GM19239 (cell line): ENCODE data around the gene TEX48.

Experiments
- DNase-seq: peaks from one replicate; pipeline ENCODE4 v3.0.0; 2011; ENCODE audit warnings: low spot score; ENCODE audit not compliant: insufficient read length
- FAIRE-seq: peaks from 2 replicates; lab custom pipeline; 2011; peaks lifted over from hg19 to GRCh38; lab: Jason Lieb, UNC

Gene TEX48

GRCh38 chr9:114694719-114695269, 12.8 kb upstream of the TEX48 start:
- no peak for DNase-seq
- FAIRE-seq: peak; percentile 92

GRCh38 chr9:114694146-114694545, 12.2 kb upstream of the TEX48 start:
- no peak for FAIRE-seq

GRCh38 chr9:114693248-114693855, 11.4 kb upstream of the TEX48 start:
- FAIRE-seq: no peak

More at GRCh38 chr9:114694146-114694545, 12.2 kb upstream of the TEX48 start:
- no peak for DNase-seq

DNA sequence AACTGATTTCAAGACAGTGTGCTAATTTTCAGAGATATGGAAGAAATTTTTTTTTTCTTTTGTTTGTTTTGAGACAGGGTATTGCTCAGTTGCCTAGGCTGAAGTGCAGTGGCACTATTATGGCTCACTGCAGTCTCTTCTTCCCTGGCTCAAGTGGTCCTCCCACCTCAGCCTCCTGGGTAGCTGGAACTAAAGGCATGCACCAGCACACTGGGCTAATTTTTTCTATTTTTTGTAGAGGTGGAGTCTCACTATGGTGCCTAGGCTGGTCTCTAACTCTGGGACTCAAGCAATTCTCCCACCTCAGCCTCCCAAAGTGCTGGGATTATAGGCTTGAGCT, 9.9 kb upstream of the TEX48 start:
- FAIRE-seq (no peak), DNase-seq (no peak)

More at GRCh38 chr9:114693248-114693855, 11.4 kb upstream of the TEX48 start:
- no peak for DNase-seq

DNA sequence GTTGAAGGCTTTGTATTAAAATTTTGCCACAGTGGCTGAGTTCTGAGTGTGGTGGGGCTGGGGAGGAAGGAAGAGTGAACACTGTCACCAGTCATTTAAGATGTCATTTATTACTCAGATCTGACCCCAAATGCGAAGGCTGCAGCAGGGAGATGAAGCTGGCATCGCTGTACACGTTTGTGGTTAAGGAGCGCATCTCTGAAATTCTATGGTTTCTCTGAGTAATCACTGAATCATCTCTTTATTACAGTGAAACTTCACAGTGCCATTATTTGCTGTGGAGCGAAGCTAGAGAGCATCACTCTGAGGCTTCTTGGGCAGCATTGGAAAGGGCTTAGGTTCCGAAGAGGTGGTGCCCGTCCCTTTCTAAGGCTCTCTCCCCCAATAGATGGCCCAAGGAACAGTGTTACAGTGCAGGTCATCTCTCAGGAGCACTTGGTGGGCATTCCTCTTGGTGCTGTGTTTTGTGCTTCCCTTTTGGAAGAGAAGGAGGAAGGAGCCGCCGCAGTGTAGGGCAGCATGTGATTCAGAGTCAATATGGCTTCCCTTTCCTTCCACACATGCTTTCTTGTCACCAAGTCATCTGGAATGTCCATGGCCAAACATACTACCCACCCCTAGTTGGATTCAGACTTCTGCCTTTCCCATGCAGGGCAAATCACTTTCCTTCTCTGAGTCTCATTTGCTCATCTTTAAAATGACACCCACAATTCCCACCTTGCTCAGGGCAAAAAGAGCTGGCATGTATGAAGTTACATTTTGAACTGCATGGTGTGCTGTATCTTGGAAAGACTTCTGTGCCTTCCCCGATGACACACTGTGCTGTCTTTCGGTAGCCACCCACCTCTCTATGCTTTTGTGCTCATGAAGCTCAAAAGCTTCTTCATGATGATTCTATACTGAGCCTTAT, 9.3 kb upstream of the TEX48 start:
- DNase-seq (no peak), FAIRE-seq (no peak)

GRCh38 chr9:114690308-114690707, 8.3 kb upstream of the TEX48 start:
- DNase-seq (no peak), FAIRE-seq (no peak)

- DNase-seq (no peak), FAIRE-seq (no peak)
Observed at GRCh38 chr9:114689813-114690212, 7.8 kb upstream of the TEX48 start.

DNA sequence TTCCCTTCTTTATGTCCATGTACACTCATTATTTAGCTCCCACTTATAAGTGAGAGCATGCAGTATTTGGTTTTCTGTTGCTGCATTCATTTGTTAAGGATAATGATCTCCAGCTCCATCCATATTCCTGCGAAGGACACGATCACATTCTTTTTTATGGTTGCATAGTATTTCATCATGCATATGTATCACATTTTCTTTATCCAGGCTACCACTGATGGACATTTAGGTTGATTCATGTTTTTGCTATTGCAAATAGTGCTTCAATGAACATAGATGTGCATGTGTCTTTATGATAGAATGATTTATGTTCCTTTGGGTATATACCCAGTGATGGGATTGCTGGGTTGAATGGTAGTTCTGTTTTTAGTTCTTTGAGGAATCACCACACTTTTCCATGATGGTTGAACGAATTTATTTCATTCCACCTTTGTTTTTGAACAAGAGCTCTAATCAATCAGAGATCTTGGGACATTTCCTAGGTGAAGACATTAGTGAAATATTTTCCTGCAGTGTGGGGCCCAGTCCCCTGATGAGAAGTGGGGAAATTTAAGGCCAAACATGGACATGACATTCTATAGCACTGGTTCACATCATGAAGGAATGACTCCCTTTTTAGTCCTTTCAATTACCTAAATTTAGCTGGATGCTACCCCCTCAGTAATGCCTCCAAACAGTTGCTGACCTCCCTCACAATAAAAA, 7.1 kb upstream of the TEX48 start:
- FAIRE-seq (no peak), DNase-seq (no peak)

GRCh38 chr9:114688379-114688778, 6.4 kb upstream of the TEX48 start:
- FAIRE-seq (no peak), DNase-seq (no peak)

DNA sequence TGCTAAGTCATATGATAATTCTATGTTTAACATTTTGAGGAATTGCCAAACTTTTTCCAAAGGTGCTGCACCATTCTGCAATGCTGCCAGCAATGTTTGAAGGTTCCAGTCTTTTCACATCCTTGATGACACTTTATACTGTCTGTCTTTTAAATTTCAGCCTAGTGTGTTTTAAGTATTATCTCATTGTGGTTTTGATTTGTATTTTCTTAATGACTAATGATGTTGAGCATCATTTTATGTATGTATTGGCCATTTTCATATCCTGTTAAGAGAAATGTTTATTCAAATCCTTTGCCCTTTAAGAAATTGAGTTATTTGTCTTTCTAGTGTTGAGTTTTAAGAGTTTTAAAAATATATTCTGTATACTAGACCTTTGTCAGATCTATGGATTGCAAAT, 5.0 kb upstream of the TEX48 start:
- no peak for DNase-seq
- FAIRE-seq: no peak

DNA sequence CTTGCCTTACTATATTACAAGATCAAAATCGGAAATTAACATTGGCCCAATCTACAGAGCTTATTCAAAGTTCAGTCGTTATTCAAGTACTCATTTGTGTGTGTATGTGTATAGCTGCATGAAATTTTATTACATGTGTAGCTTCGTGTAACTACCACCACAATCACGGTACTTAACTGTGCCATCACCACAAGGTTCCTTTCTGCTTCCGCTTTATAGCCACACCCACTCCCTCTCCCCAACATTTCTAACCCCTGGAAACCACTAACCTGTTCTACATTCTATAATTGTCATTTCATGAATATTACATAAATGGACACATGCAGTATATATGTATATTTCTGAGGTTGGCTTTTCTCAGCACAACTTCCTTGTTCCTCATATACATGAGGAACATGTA, 4.0 kb upstream of the TEX48 start:
- DNase-seq (no peak), FAIRE-seq (no peak)

GRCh38 chr9:114684036-114684435, 2.0 kb upstream of the TEX48 start:
- DNase-seq (no peak), FAIRE-seq (no peak)

DNA sequence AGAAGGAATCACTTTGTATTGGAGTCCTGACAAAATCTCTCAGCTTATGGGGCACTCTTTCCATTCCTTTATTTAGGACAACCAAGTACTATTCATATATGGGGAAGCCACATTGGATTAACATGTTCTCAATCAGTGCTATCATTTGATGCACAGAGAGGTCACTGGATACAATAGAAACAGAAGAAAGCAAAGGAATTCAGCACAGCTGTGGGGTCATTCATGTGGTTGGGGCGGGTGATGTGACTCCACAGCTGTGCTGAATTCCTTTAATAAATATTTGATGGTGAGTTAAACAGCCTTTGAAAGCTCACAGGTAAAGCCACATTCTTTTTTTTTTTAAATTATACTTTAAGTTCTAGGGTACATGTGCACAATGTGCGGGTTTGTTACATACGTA, 854 bp upstream of the TEX48 start:
- DNase-seq: no peak
- FAIRE-seq: no peak

DNA sequence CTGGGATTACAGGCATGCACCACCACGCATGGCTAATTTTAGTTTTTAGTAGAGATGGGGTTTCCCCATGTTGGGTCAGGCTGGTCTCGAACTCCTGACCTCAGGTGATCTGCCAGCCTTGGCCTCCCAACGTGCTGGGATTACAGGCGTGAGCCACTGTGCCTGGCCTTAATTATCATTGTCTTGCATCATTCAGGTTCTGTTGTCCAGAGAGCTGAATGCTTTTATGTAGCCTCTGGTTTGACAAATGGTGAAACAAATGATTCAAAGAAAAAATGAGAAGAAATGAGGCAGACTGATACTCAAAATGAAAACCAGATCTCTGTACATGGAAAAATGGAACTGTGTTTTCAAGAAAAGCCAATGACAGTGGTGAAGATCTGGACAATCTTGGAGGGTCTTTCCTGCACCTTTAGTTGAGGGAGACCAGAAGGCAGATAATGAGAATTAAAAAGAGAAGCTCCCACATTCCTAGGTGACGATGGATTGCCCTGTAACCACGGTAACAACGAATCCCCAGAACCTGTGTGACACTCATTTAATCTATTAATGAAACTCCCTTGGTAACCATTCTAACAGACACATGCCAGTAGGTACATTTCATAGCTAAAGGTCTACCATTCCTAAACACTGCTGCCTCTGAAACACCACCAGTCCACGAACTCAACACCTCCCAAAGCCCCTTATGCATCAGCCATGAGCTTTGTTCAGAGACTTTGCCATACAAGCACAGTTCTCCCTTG, 1.6 kb downstream of the TEX48 start:
- DNase-seq (no peak), FAIRE-seq (no peak)

GRCh38 chr9:114678795-114679194, 3.2 kb downstream of the TEX48 start:
- FAIRE-seq: no peak
- no peak for DNase-seq

- DNase-seq (no peak), FAIRE-seq (no peak)
Observed at GRCh38 chr9:114678130-114678529, 3.9 kb downstream of the TEX48 start.

GRCh38 chr9:114677418-114677817, 4.6 kb downstream of the TEX48 start:
- FAIRE-seq (no peak), DNase-seq (no peak)

DNA sequence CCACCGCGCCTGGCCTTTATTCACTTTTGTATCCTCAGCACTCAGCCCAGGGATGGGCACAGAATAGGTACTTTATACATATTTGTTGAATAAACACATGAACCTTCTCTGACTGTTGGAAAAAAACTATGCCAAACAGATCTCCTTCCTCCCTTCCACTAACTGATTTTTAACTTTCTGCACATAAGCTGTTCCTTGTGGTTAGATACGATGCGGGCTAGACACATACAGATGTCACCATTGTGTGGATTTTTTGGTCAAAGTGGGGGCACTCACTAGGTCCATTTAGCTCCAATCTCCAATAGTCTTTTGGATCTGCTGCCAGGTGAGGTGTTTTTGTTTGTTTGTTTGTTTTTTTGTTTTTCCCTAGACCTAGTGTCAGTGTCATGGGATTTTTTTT, 5.1 kb downstream of the TEX48 start:
- DNase-seq (no peak), FAIRE-seq (no peak)

- FAIRE-seq: no peak
- DNase-seq: no peak
Observed at GRCh38 chr9:114674798-114675540, 7.0 kb downstream of the TEX48 start.
